Thoracic aorta (tissue), 2 donors: ENCODE data around the gene TSTD2. TPM values are rescaled to one million over a fixed set of nuclear protein-coding genes. Genes with fewer than 3 reads are reported as not detected.

Experiments
- ATAC-seq: fragments of 150-250 bp; one replicate; pipeline ENCODE4 v1.8.0; 2017; ENCODE audit warnings: low read depth; ENCODE audit not compliant: insufficient number of reproducible peaks, low FRiP score
- DNase-seq: peaks from one replicate; pipeline ENCODE4 v3.0.0-alpha.2; 2020; ENCODE audit warnings: low spot score
- H3K27ac ChIP-seq, 2 donors: fragments of 200-600 bp; sonication (generic); 1 replicate in 1 of 2; 2 replicates in 1 of 2; pipeline ENCODE4 v1.5.1; 2016; ENCODE audit warnings: mild to moderate bottlenecking in 2 of 2, moderate library complexity in 2 of 2
- H3K27me3 ChIP-seq: fragments of 200-600 bp; sonication (generic); replicated peaks from 2 replicates; pipeline ENCODE4 v1.6.0; 2016; ENCODE audit warnings: mild to moderate bottlenecking; ENCODE audit not compliant: insufficient read depth
- H3K36me3 ChIP-seq: fragments of 200-600 bp; sonication (generic); one replicate; pipeline ENCODE4 v1.5.1; 2016
- H3K4me1 ChIP-seq, 2 donors: fragments of 200-600 bp; sonication (generic); 1 replicate in 1 of 2; 2 replicates in 1 of 2; pipeline versions ENCODE4 v1.5.1 to v1.6.0; 2016; ENCODE audit warnings: low read depth in 2 of 2, mild to moderate bottlenecking in 1 of 2; ENCODE audit not compliant: control insufficient read depth in 1 of 2
- H3K4me3 ChIP-seq: fragments of 200-600 bp; sonication (generic); 2 replicates; pipeline ENCODE4 v1.5.1; 2016; ENCODE audit warnings: mild to moderate bottlenecking
- H3K9me3 ChIP-seq: fragments of 200-600 bp; sonication (generic); 2 replicates; pipeline ENCODE4 v1.5.1; 2016
- CTCF ChIP-seq: fragments of 200-600 bp; sonication (generic); IDR thresholded peaks from one replicate; pipeline ENCODE4 v1.5.1; 2019; ENCODE audit warnings: antibody characterized with exemption
- total RNA-seq, 2 donors: library from RNA; depleted of rRNA; stranded (reverse); fragments of >200 nt; gene quantifications; one replicate each; pipeline versions ENCODE4 v1.1.0 to v1.2.3, GENCODE V29; 2016

TSTD2 gene
- total RNA-seq, 2 donors from 2014 or later, result 13.1 to 51.4 TPM

DNA sequence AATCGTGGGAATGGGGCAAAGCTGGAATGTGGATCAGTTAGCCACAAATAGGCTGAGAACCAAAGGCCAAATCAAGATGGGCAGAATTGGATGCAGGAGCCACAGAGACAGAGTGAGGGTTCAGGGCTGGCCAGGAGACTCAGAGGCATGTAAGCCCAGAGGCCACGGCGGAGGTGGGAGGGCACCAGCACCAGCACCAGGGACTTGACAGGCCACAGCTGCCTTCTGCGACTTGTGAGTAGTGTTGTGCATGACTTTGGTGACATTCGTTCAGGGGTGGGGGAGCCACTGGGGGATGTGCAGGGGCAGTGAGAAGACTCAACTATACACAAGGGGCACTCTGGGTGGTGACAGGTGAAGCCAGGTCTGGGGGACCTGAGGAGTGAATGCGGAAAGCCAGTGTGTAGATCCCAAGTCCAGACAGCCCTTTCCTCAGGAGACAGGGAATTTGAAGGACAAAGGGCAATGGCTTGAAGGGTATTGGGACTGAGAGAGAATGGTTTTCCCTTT, 78.5 kb downstream of the TSTD2 start:
- peak overlapping the region; percentile 92 to 99 for H3K27ac ChIP-seq
- peaks cover 40 to 46% of the 10 kb centered on the region in 2 donors for H3K4me1 ChIP-seq
- H3K4me3 ChIP-seq, result no peak overlapping the region
- no peak for TF ChIP-seq CTCF
- no peaks in the 10 kb centered on the region for H3K27me3 ChIP-seq
- DNase-seq (no peak), ATAC-seq (no peak)
- H3K36me3 ChIP-seq, result peaks cover 7% of the 10 kb centered on the region
- H3K9me3 ChIP-seq, result no peaks in the 10 kb centered on the region

- no peak for DNase-seq
- TF ChIP-seq CTCF, result no peak
- no peak overlapping the region for H3K27ac ChIP-seq
- H3K36me3 ChIP-seq, result peaks cover 7% of the 10 kb centered on the region
- no peak overlapping the region for H3K4me3 ChIP-seq
- H3K27me3 ChIP-seq, result no peaks in the 10 kb centered on the region
- H3K9me3 ChIP-seq, result no peaks in the 10 kb centered on the region
- no peak for ATAC-seq
- H3K4me1 ChIP-seq, result peaks cover 40 to 42% of the 10 kb centered on the region in 2 donors
Measured at GRCh38 chr9:97553841-97554240, 79.3 kb downstream of the TSTD2 start.

DNA sequence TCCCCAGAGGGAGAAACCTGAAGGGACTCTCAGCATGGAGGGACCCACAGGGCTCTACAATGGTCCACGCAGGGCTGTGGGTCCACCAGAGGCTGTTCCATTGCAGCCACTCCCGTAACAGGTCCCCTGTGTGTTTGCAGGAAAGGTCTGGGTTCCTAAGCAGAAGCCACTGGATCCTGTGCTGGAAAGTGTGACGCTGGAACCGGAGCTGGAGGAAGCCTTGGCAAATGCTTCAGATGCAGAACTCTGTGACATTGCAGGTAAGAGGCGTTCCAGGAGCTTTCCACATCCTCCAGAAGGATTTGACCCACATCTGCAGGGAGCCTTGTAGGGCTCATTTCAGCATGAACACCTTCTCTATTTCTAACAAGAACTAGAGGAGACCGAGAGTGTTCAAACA, 80.0 kb downstream of the TSTD2 start:
- ATAC-seq, result no peak
- no peak overlapping the region for H3K4me3 ChIP-seq

GRCh38 chr9:97551308-97551707, 81.9 kb downstream of the TSTD2 start:
- Histone ChIP-seq H3K27ac (no peak overlapping the region), H3K36me3 (peaks cover 11% of the 10 kb centered on the region), H3K4me1 (peaks cover 18 to 19% of the 10 kb centered on the region in 2 donors), H3K27me3 (no peaks in the 10 kb centered on the region), H3K4me3 (no peak overlapping the region), H3K9me3 (no peaks in the 10 kb centered on the region)
- TF ChIP-seq CTCF, result no peak
- DNase-seq, result no peak
- no peak for ATAC-seq

More for the DNA sequence above, 80.0 kb downstream of the TSTD2 start:
- TF ChIP-seq CTCF, result no peak
- H3K9me3 ChIP-seq, result no peaks in the 10 kb centered on the region
- H3K36me3 ChIP-seq, result peaks cover 7% of the 10 kb centered on the region
- no peaks in the 10 kb centered on the region for H3K27me3 ChIP-seq
- peaks cover 33 to 35% of the 10 kb centered on the region in 2 donors for H3K4me1 ChIP-seq
- no peak for DNase-seq
- no peak overlapping the region for H3K27ac ChIP-seq

DNA sequence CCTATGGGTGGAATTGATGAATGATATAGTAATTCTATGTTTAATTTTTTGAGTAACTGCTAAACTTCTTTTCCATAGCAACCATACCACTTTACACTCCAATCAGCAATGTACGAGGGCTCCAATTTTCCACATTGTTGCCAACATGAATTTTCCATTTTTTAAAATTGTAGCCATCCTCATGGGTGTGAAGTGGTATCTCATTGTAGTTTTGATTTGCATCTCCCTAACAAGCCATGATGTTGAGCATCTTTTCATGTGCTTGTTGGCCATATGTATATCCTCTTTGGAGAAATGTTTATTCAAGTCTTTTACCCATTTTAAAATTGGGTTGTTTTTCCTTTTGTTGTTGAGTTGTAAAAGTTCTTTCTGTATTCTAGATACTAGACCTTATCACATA, 82.8 kb downstream of the TSTD2 start:
- ATAC-seq (no peak), DNase-seq (no peak)
- Histone ChIP-seq H3K4me3 (no peak overlapping the region), H3K9me3 (no peaks in the 10 kb centered on the region), H3K4me1 (peaks cover 9 to 14% of the 10 kb centered on the region in 2 donors), H3K27ac (no peak overlapping the region), H3K27me3 (no peaks in the 10 kb centered on the region), H3K36me3 (peaks cover 11% of the 10 kb centered on the region)
- no peak for TF ChIP-seq CTCF

Other genes starting within 250 kb of the TSTD2 start
- gene TDRD7, start 221.3 kb downstream of the TSTD2 start, total RNA-seq, result 10 to 100 TPM; 13.9 to 16.2 TPM
- gene TMOD1, start 131.7 kb downstream of the TSTD2 start, total RNA-seq, result 10 to 100 TPM; 44.0 to 77.6 TPM
- gene NCBP1, start 453 bp upstream of the TSTD2 start, total RNA-seq, result 10 to 100 TPM; 16.1 to 28.7 TPM
- gene XPA, start 64.0 kb upstream of the TSTD2 start, total RNA-seq, result 10 to 100 TPM; 15.0 to 23.2 TPM
- under 1 TPM; 0.21 to 0.68 TPM for gene FOXE1, start 219.9 kb upstream of the TSTD2 start, total RNA-seq